ENCODE results near the gene SUSD4. TPM values are rescaled to one million over a fixed set of nuclear protein-coding genes. Genes with fewer than 3 reads are reported as not detected.

The SUSD4 gene
- total and polyA plus RNA-seq, 2 of the 8 experiments (the other 6 are each of a cell fraction or from before 2014, with no cell fraction given) = 3.9 to 5.2 TPM

- WGBS, 2 experiments (ENCODE audit: extremely low coverage in 1 of 2, insufficient coverage in 1 of 2, insufficient read length in 1 of 2, insufficient replicate concordance in 2 of 2, low coverage in 1 of 2, low lambda C conversion rate in 2 of 2, missing lambda C conversion rate in 1 of 2) = 87% methylated on average over 4 of the region's 4 CpGs; no CpG with 5 or more reads in 1 of the 2 experiments
- Histone ChIP-seq H3K79me2 (ENCODE audit: control insufficient read depth in 1 of 2, insufficient read depth in 2 of 2, low read length in 2 of 2) (no peaks in the 10 kb centered on the region), H2AFZ (ENCODE audit: low read length) (no peak overlapping the region), H3K4me3 (ENCODE audit: extremely low read depth in 1 of 4, insufficient read depth in 2 of 4, low read depth in 3 of 4, low read length in 4 of 4) (no peak overlapping the region), H3K9ac (replicated peaks in 1 of 4; ENCODE audit: extremely low read depth in 1 of 4, low read depth in 3 of 4, low read length in 3 of 4) (no peak overlapping the region), H3K9me3 (ENCODE audit: insufficient read depth in 2 of 2, low read depth in 1 of 2, low read length in 1 of 2) (no peaks in the 10 kb centered on the region), H4K5ac (ENCODE audit: insufficient read length, low read depth, low read length) (no peak overlapping the region), H3K27me3 (replicated peaks in 1 of 4; ENCODE audit: control insufficient read depth in 3 of 4, extremely low read depth in 1 of 4, insufficient read depth in 3 of 4, low read length in 3 of 4) (no peaks in the 10 kb centered on the region), H2BK120ac (replicated peaks; ENCODE audit: low read depth, low read length) (no peak overlapping the region), H2AK5ac (ENCODE audit: low read depth, low read length) (no peak overlapping the region), H3K23ac (ENCODE audit: insufficient read length) (no peak overlapping the region), H3K36me3 (ENCODE audit: control insufficient read depth in 2 of 4, insufficient read depth in 4 of 4, low read length in 3 of 4) (no peaks in the 10 kb centered on the region), H2BK12ac (ENCODE audit: low read depth, low read length) (no peak overlapping the region), H2BK5ac (ENCODE audit: low read depth, low read length) (no peak overlapping the region), H2BK15ac (ENCODE audit: low read length) (no peak overlapping the region), H3K14ac (ENCODE audit: insufficient read length) (no peak overlapping the region), H3K27ac (ENCODE audit: low read depth, low read length) (no peak overlapping the region), H4K8ac (ENCODE audit: extremely low read depth, insufficient read depth, low read length) (no peak overlapping the region), H2BK20ac (ENCODE audit: low read length) (no peak overlapping the region), H3K4me2 (ENCODE audit: insufficient read depth in 1 of 2, low read depth in 2 of 2, low read length in 2 of 2) (no peak overlapping the region), H3K23me2 (ENCODE audit: low read depth, low read length) (no peaks in the 10 kb centered on the region), H3K4me1 (replicated peaks in 1 of 4; ENCODE audit: control insufficient read depth in 3 of 4, insufficient read depth in 4 of 4, low read length in 3 of 4) (peaks cover 0 to 4% (median 2%) of the 10 kb centered on the region in 4 experiments; a peak in 2 of 7 replicates), H4K91ac (replicated peaks; ENCODE audit: insufficient read length, low read length) (no peak overlapping the region), H4K20me1 (replicated peaks in 1 of 2; ENCODE audit: control insufficient read depth in 1 of 2, insufficient read depth in 2 of 2, low read length in 2 of 2) (no peaks in the 10 kb centered on the region), H3K18ac (ENCODE audit: extremely low read depth, low read length) (no peak overlapping the region), H3K79me1 (ENCODE audit: low read depth, low read length) (no peaks in the 10 kb centered on the region), H3K56ac (replicated peaks; ENCODE audit: insufficient read length, low read depth, low read length) (no peak overlapping the region), H3K4ac (replicated peaks; ENCODE audit: insufficient read length, low read depth, low read length) (no peak overlapping the region)
- ChIA-PET CTCF (ENCODE audit: partially characterized antibody) (interaction anchor here (1.9 to 8.0 kb wide), 3 partner anchors 11 to 172 kb away, joined by 6 to 45 read pairs (median 10); partner anchors contain the start of gene SUSD4), POLR2A (ENCODE audit: partially characterized antibody) (no interaction called here)
- FAIRE-seq (no peak), DNase-seq (ENCODE audit: low read depth in 1 of 2, low spot score in 2 of 2) (no peak)
- no peak for TF ChIP-seq GABPA (IDR thresholded peaks at IDR 0.05; ENCODE audit: borderline replicate concordance, insufficient read depth, low read length)
- TF ChIP-seq BACH1 (IDR thresholded peaks at IDR 0.05; ENCODE audit: low read length) = no peak
- no peak for TF ChIP-seq E2F6 (IDR thresholded peaks at IDR 0.05)
- TF ChIP-seq FOSL1 (IDR thresholded peaks at IDR 0.05; ENCODE audit: insufficient read depth, low read depth, low read length) = no peak
- TF ChIP-seq CBX5 (IDR thresholded peaks at IDR 0.05; ENCODE audit: low read depth, low read length) = no peak
- no peak for TF ChIP-seq CBX8 (IDR thresholded peaks at IDR 0.05; ENCODE audit: borderline replicate concordance, low read depth, low read length)
- TF ChIP-seq RFX5 (IDR thresholded peaks at IDR 0.05; ENCODE audit: borderline replicate concordance, low read depth, low read length) = no peak
- no peak for TF ChIP-seq SIRT6 (IDR thresholded peaks at IDR 0.05; ENCODE audit: low read length)
- TF ChIP-seq HDAC2 (IDR thresholded peaks at IDR 0.05; ENCODE audit: borderline replicate concordance in 1 of 2, low read depth in 2 of 2, low read length in 2 of 2) = no peak
- no peak for TF ChIP-seq HDAC6 (IDR thresholded peaks at IDR 0.05; ENCODE audit: low read depth, low read length)
- TF ChIP-seq KDM4A (IDR thresholded peaks at IDR 0.05; ENCODE audit: low read depth, low read length, severe bottlenecking) = no peak
- TF ChIP-seq POLR2A (IDR thresholded peaks at IDR 0.05; ENCODE audit: control extremely low read depth in 1 of 2, low read depth in 2 of 2, low read length in 2 of 2) = no peak
- TF ChIP-seq KDM5A (IDR thresholded peaks at IDR 0.05; ENCODE audit: low read length) = no peak
- no peak for TF ChIP-seq SIX5 (IDR thresholded peaks at IDR 0.05; ENCODE audit: low read depth, low read length)
Observed at GRCh38 chr1:223347583-223347982, 16.4 kb downstream of the SUSD4 start.

Measured in H1 (cell line).